HepG2 (cell line): ENCODE data around the gene TKTL1. TPM values are rescaled to one million over a fixed set of nuclear protein-coding genes. Genes with fewer than 3 reads are reported as not detected.
A peak's percentile ranks its signal among the peaks of the same experiment; 100 is the strongest.

Experiments used
- ATF5 ChIP-seq: sonication (generic); formaldehyde crosslinking; IDR thresholded peaks from 2 replicates; pipeline ENCODE4 v1.4.0; 2020; ENCODE audit warnings: mild to moderate bottlenecking, low read depth, missing genetic modification reagents
- FOXP4 ChIP-seq: sonication (generic); formaldehyde crosslinking; IDR thresholded peaks from 2 replicates; pipeline ENCODE4 v1.4.0; 2020; ENCODE audit warnings: missing genetic modification reagents
- JUNB ChIP-seq: sonication (generic); formaldehyde crosslinking; IDR thresholded peaks from 2 replicates; pipeline ENCODE4 v1.8.0; 2022; ENCODE audit warnings: missing genetic modification reagents, mild to moderate bottlenecking, borderline replicate concordance
- KDM4B ChIP-seq: sonication (generic); formaldehyde crosslinking; IDR thresholded peaks from 2 replicates; pipeline ENCODE4 v1.4.0; 2020; ENCODE audit warnings: missing genetic modification reagents
- PAXIP1 ChIP-seq: sonication (generic); formaldehyde crosslinking; conservative IDR thresholded peaks from 2 replicates; pipeline ENCODE4 v1.4.0; 2020; ENCODE audit warnings: mild to moderate bottlenecking, missing genetic modification reagents, moderate library complexity
- REPIN1 ChIP-seq: sonication (generic); formaldehyde crosslinking; IDR thresholded peaks from 2 replicates; pipeline ENCODE4 v1.8.0; 2022; ENCODE audit warnings: missing genetic modification reagents, low read depth, mild to moderate bottlenecking, borderline replicate concordance
- TMF1 ChIP-seq: sonication (generic); formaldehyde crosslinking; IDR thresholded peaks from 2 replicates; pipeline ENCODE4 v1.8.1; 2022; ENCODE audit warnings: low read depth, missing genetic modification reagents
- ZNF441 ChIP-seq: sonication (generic); formaldehyde crosslinking; IDR thresholded peaks from 2 replicates; pipeline ENCODE4 v1.7.0; 2021; ENCODE audit warnings: missing genetic modification reagents, borderline replicate concordance
- ZNF646 ChIP-seq: sonication (generic); formaldehyde crosslinking; IDR thresholded peaks from 2 replicates; pipeline ENCODE4 v1.9.0; 2021; ENCODE audit warnings: mild to moderate bottlenecking, missing genetic modification reagents
- ZNF687 ChIP-seq: sonication (generic); formaldehyde crosslinking; IDR thresholded peaks from 2 replicates; pipeline ENCODE4 v1.5.1; 2020; ENCODE audit warnings: mild to moderate bottlenecking, missing genetic modification reagents, moderate library complexity
- polyA plus RNA-seq, 8 experiments: library from polyadenylated mRNA; depleted of rRNA in 3 of 8; stranded (reverse) in 7 of 8; unstranded in 1 of 8; fragments of >200 nt; fragmentation: Illumina TruSeq in 4 of 8; extraction: Trizol in 4 of 8; gene quantifications; 2 replicates each; pipeline versions ENCODE4 v1.2.1 to v1.2.3, GENCODE V29; 2011 to 2016; ENCODE audit warnings: low read depth in 4 of 8, missing spikeins in 1 of 8, mixed read lengths in 1 of 8; ENCODE audit not compliant: insufficient read depth in 1 of 8
- total RNA-seq, 5 experiments: library from RNA; depleted of rRNA; stranded (reverse); fragments of >200 nt; fragmentation: Illumina TruSeq; extraction: Trizol; gene quantifications; 2 replicates each; pipeline ENCODE4 v1.2.3, GENCODE V29; 2016; ENCODE audit warnings: low read depth in 1 of 5

TKTL1 gene
- total and polyA plus RNA-seq, 2 of the 13 experiments (the other 11 are each of a cell fraction or from before 2014, with no cell fraction given): not detected

- no peak for TF ChIP-seq FOXP4
- TF ChIP-seq ZNF646 (CRISPR knock-in tag): no peak
- peak; percentile 78 for TF ChIP-seq ZNF687 (CRISPR knock-in tag)
- peak; percentile 52; the same call in 1 of the 2 replicates for TF ChIP-seq ZNF441 (CRISPR knock-in tag)
- TF ChIP-seq REPIN1 (CRISPR knock-in tag): peak; percentile 43; the same call in 1 of the 2 replicates
- no peak for TF ChIP-seq KDM4B (CRISPR knock-in tag)
- TF ChIP-seq JUNB: 0 out of 2 replicates have a peak, but pooled peaks have one; percentile 39
- TF ChIP-seq PAXIP1: no peak
- peak; percentile 29; the same call in 1 of the 2 replicates for TF ChIP-seq TMF1 (CRISPR knock-in tag)
- TF ChIP-seq ATF5 (CRISPR knock-in tag): no peak
Observed at GRCh38 chrX:154371017-154371788, 75.6 kb downstream of the TKTL1 start (continued).
